IMR-90 (cell line): Measurements from ENCODE around the gene USP31. TPM values are rescaled to one million over a fixed set of nuclear protein-coding genes. Genes with fewer than 3 reads are reported as not detected.

Experiments used
- ATAC-seq: fragments of 200-7000 bp; cut with Tn5 transposase; 2 replicates; pipeline ENCODE4 v1.9.1; 2020; ENCODE audit warnings: low read depth, mild to moderate bottlenecking, moderate library complexity
- BruUV-seq: library from RNA; stranded (reverse); fragments of 400-500 nt; replicated peaks from 2 replicates; lab custom pipeline; 2021; lab: Mats Ljungman, UMichigan
- CTCF ChIA-PET: fragments of 300-600 bp; formaldehyde crosslinking; extraction: SDS; loops from one replicate; lab custom pipeline; 2021; ENCODE audit warnings: antibody characterized with exemption; lab: Yijun Ruan, JAX
- POLR2A ChIA-PET: fragments of 300-600 bp; sonication (Branson Sonifier 250); formaldehyde crosslinking; loops from one replicate; lab custom pipeline; 2022; ENCODE audit warnings: antibody characterized with exemption; ENCODE audit not compliant: unreplicated experiment; lab: Charles Lee
- DNase-seq: peaks from one replicate; pipeline ENCODE4 v3.0.0; 2013
- H2AFZ ChIP-seq: replicated peaks from 2 replicates; pipeline ENCODE3; 2013; ENCODE audit warnings: low read length, mild to moderate bottlenecking; ENCODE audit not compliant: poor library complexity
- H2AK5ac ChIP-seq: 2 replicates; pipeline ENCODE4 v1.6.1; 2013; ENCODE audit warnings: low read depth, low read length, inconsistent platforms
- H2AK9ac ChIP-seq: replicated peaks from 2 replicates; pipeline ENCODE3; 2013; ENCODE audit warnings: mild to moderate bottlenecking, low read depth, low read length, moderate library complexity; ENCODE audit not compliant: poor library complexity
- H2BK120ac ChIP-seq: 2 replicates; pipeline ENCODE4 v1.6.1; 2013; ENCODE audit warnings: low read depth, low read length, inconsistent platforms
- H2BK15ac ChIP-seq: 3 replicates; pipeline ENCODE4 v1.6.1; 2013; ENCODE audit warnings: low read depth, low read length, inconsistent platforms
- H2BK20ac ChIP-seq: 2 replicates; pipeline ENCODE4 v1.6.1; 2013; ENCODE audit warnings: low read depth, mild to moderate bottlenecking, inconsistent platforms, low read length, moderate library complexity
- H2BK5ac ChIP-seq: 2 replicates; pipeline ENCODE4 v1.6.1; 2013; ENCODE audit warnings: mild to moderate bottlenecking, low read depth, low read length, inconsistent platforms; ENCODE audit not compliant: poor library complexity, severe bottlenecking
- H3K14ac ChIP-seq: replicated peaks from 2 replicates; pipeline ENCODE4 v1.6.1; 2013; ENCODE audit warnings: low read depth, low read length, inconsistent platforms
- H3K18ac ChIP-seq: 2 replicates; pipeline ENCODE4 v1.6.1; 2013; ENCODE audit warnings: low read depth, low read length, control low read depth
- H3K23ac ChIP-seq: 2 replicates; pipeline ENCODE4 v1.6.1; 2013; ENCODE audit warnings: low read depth, low read length, inconsistent platforms
- H3K27ac ChIP-seq: 2 replicates; pipeline ENCODE4 v1.5.1; 2013; ENCODE audit warnings: mild to moderate bottlenecking, control low read depth, low read length; ENCODE audit not compliant: insufficient read depth
- H3K27me3 ChIP-seq: 2 replicates; pipeline ENCODE4 v1.6.1; 2013; ENCODE audit warnings: low read length; ENCODE audit not compliant: control insufficient read depth, insufficient read depth
- H3K36me3 ChIP-seq: 2 replicates; pipeline ENCODE4 v1.6.1; 2013; ENCODE audit warnings: low read length, mixed read lengths; ENCODE audit not compliant: control insufficient read depth, insufficient read depth
- H3K4ac ChIP-seq: 2 replicates; pipeline ENCODE4 v1.6.1; 2013; ENCODE audit warnings: low read depth, low read length, inconsistent platforms
- H3K4me1 ChIP-seq: 2 replicates; pipeline ENCODE4 v1.6.1; 2013; ENCODE audit warnings: low read length, mixed read lengths; ENCODE audit not compliant: control insufficient read depth, insufficient read depth
- H3K4me2 ChIP-seq: 2 replicates; pipeline ENCODE4 v1.6.1; 2013; ENCODE audit warnings: low read depth, mild to moderate bottlenecking, control low read depth, low read length, moderate library complexity
- H3K4me3 ChIP-seq: 2 replicates; pipeline ENCODE4 v1.5.1; 2013; ENCODE audit warnings: low read depth, mild to moderate bottlenecking, control low read depth, low read length, moderate library complexity; ENCODE audit not compliant: insufficient read depth
- H3K56ac ChIP-seq: 2 replicates; pipeline ENCODE4 v1.6.1; 2013; ENCODE audit warnings: low read length, inconsistent platforms; ENCODE audit not compliant: insufficient read depth; ENCODE audit errors: extremely low read depth
- H3K79me1 ChIP-seq, 2 experiments: 2 replicates each; pipeline ENCODE4 v1.6.1; 2013; ENCODE audit warnings: low read length in 2 of 2, inconsistent platforms in 1 of 2, low read depth in 1 of 2
- H3K9ac ChIP-seq: 2 replicates; pipeline ENCODE4 v1.6.1; 2013; ENCODE audit warnings: low read depth, low read length, control low read depth
- H3K9me1 ChIP-seq: 2 replicates; pipeline ENCODE4 v1.6.1; 2013; ENCODE audit warnings: low read length, inconsistent platforms; ENCODE audit not compliant: insufficient read depth
- H3K9me3 ChIP-seq: 2 replicates; pipeline ENCODE4 v1.6.1; 2013; ENCODE audit warnings: low read length; ENCODE audit not compliant: control insufficient read depth, insufficient read depth
- H4K20me1 ChIP-seq: 2 replicates; pipeline ENCODE4 v1.6.1; 2013; ENCODE audit warnings: low read length, inconsistent platforms; ENCODE audit not compliant: insufficient read depth
- H4K5ac ChIP-seq: 2 replicates; pipeline ENCODE4 v1.6.1; 2013; ENCODE audit warnings: mild to moderate bottlenecking, low read depth, low read length, control low read depth
- H4K8ac ChIP-seq, 2 experiments: 2 replicates each; pipeline ENCODE4 v1.6.1; 2013; ENCODE audit warnings: low read depth in 2 of 2, low read length in 2 of 2, control low read depth in 1 of 2, inconsistent platforms in 1 of 2
- H4K91ac ChIP-seq: 2 replicates; pipeline ENCODE4 v1.6.1; 2013; ENCODE audit warnings: low read depth, low read length, inconsistent platforms; ENCODE audit not compliant: insufficient read depth
- BHLHE40 ChIP-seq: fragments of 150-350 bp; IDR thresholded peaks from 2 replicates; pipeline ENCODE4 v1.6.1; 2016; ENCODE audit warnings: mild to moderate bottlenecking, low read depth, low read length
- WGBS, 2 experiments: methylation state at CpG; one replicate each; pipeline versions ENCODE4 v1.1.5 to v1.1.7; 2013; ENCODE audit warnings: missing lambda C conversion rate in 2 of 2; ENCODE audit not compliant: insufficient read length in 1 of 2; ENCODE audit errors: extremely low coverage in 2 of 2; 5-methylcytosine and 5-hydroxymethylcytosine counted together
- dilution Hi-C: fragments of 300-500 bp; cut with HindIII; formaldehyde crosslinking; loops from one replicate; pipeline ENCODE4 v1.14.3; 2018; ENCODE audit warnings: low sequenced_read_pairs; ENCODE audit not compliant: unreplicated experiment
- in situ Hi-C: fragments of 300-500 bp; cut with MboI; formaldehyde crosslinking; loops from 3 replicates; pipeline ENCODE4 v1.14.3; 2019; ENCODE audit warnings: low sequenced_read_pairs, inconsistent platforms, mixed read lengths
- intact Hi-C: fragments of 100-400 bp; cut with micrococcal nuclease; formaldehyde crosslinking; loops from 2 replicates; pipeline ENCODE4 v1.10.0; 2022
- polyA plus RNA-seq, 3 experiments: library from polyadenylated mRNA; depleted of rRNA; stranded (reverse); fragments of >200 nt; gene quantifications; 2 replicates each; pipeline ENCODE4 v1.2.3, GENCODE V29; 2012; ENCODE audit warnings: low replicate concordance in 1 of 3
- total RNA-seq: library from RNA; depleted of rRNA; stranded (reverse); fragments of >200 nt; gene quantifications from 2 replicates; pipeline ENCODE4 v1.2.3, GENCODE V29; 2012

The USP31 gene
- total and polyA plus RNA-seq, 2 of the 4 experiments (the other 2 are of a cell fraction), result 2.9 to 3.4 TPM

DNA sequence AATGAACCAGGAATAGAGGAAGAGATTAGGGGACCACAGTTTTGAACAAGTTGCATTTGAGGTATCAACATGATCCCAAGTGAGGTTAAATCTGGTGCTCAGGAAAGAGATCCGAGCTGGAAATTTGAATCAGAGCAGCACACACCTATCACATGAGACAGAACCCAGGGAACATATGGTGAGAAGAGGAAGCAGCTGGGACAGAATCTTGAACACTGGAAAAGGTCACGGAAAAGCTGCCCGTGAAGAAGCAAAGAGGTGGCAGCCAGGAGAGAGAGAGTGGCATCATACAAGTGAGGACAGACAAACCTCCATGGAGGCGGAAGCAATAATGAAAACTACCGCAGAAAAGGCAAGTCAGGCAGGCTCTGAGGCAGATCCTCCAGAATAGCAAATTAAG, 36.1 kb downstream of the USP31 start:
- Histone ChIP-seq H4K20me1 (peaks cover 2% of the 10 kb centered on the region; the same call in 1 of the 2 replicates), H4K5ac (no peak overlapping the region), H2AK5ac (no peak overlapping the region), H2AK9ac (no peak overlapping the region), H3K79me1 (peaks cover 16 to 29% of the 10 kb centered on the region in 2 experiments; a peak in 3 of 4 replicates), H3K23ac (no peak overlapping the region), H4K91ac (no peak overlapping the region), H3K56ac (no peak overlapping the region), H2BK5ac (no peak overlapping the region), H3K18ac (no peak overlapping the region), H2BK15ac (no peak overlapping the region), H3K4me2 (no peak overlapping the region), H3K9me3 (no peaks in the 10 kb centered on the region), H4K8ac (no peak overlapping the region), H3K36me3 (no peaks in the 10 kb centered on the region), H3K4ac (no peak overlapping the region), H2BK20ac (no peak overlapping the region), H3K9me1 (peaks cover 2% of the 10 kb centered on the region; the same call in 1 of the 2 replicates), H3K4me3 (no peak overlapping the region), H3K27me3 (no peaks in the 10 kb centered on the region), H3K9ac (no peak overlapping the region), H2AFZ (no peak overlapping the region), H3K4me1 (no peaks in the 10 kb centered on the region), H3K14ac (no peak overlapping the region), H3K27ac (no peak overlapping the region), H2BK120ac (no peak overlapping the region)
- in situ Hi-C loops (no loop called here), intact Hi-C loops (no loop called here), dilution Hi-C loops (no loop called here)
- TF ChIP-seq BHLHE40, result no peak
- BruUV-seq, result no TSS peak
- POLR2A ChIA-PET, result no interaction called here
- 89% methylated on average over 2 of the region's 5 CpGs; no CpG with 5 or more reads in 1 of the 2 experiments for WGBS, 2 experiments
- CTCF ChIA-PET, result no interaction called here
- DNase-seq (no peak), ATAC-seq (no peak)
